WI38 (cell line): ENCODE results near the gene ZCCHC4.

Experiments
- H3K4me3 ChIP-seq: 2 replicates; pipeline ENCODE4 v1.5.1; 2011; ENCODE audit warnings: low read depth, mild to moderate bottlenecking, control low read depth, low read length
- TF ChIP-seq, protein P1 (sequence below): IDR thresholded peaks from 2 replicates; pipeline ENCODE4 v1.5.1; 2012; ENCODE audit warnings: low read depth, mild to moderate bottlenecking, control low read depth, low read length

The ZCCHC4 gene

DNA sequence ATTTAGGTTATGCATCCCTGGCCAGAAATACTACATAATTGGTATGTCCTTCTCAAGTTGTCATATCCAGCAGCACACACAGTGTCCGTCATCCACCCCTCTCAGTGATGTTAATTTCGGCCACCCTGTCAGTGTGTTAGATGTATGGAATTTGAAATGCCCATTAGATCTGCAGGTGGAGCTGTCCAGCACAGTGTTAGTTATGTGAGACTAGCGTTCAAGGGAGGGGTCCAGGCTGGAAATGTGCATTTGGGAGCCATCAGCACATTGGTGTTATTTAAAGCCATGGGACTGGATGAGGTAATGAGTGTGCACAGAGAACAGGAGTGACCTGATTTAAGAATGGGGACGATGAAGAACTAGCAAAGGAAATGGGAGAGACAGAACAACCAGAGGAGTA is 86.9 kb downstream of the ZCCHC4 start:
- TF ChIP-seq, protein P1, sequence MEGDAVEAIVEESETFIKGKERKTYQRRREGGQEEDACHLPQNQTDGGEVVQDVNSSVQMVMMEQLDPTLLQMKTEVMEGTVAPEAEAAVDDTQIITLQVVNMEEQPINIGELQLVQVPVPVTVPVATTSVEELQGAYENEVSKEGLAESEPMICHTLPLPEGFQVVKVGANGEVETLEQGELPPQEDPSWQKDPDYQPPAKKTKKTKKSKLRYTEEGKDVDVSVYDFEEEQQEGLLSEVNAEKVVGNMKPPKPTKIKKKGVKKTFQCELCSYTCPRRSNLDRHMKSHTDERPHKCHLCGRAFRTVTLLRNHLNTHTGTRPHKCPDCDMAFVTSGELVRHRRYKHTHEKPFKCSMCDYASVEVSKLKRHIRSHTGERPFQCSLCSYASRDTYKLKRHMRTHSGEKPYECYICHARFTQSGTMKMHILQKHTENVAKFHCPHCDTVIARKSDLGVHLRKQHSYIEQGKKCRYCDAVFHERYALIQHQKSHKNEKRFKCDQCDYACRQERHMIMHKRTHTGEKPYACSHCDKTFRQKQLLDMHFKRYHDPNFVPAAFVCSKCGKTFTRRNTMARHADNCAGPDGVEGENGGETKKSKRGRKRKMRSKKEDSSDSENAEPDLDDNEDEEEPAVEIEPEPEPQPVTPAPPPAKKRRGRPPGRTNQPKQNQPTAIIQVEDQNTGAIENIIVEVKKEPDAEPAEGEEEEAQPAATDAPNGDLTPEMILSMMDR: no peak

DNA sequence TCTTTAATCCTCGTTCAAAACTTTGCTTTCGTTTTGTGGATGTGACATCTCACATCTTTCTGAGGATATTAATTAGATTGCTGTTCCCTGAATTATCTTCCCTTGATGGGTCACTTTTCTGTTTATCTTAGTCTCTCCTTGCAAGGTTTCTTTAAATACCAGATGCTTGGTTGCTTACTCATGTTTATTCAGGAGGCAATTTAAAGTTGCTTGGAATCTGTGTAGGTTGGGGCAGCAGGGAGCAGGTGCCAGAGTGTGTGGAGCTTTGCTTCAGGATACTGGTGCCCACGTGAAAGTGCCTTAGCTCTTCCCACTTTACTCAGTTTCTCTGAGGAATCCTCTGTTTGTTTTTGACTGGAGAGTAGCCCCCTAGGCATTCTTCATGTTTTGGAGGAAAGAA is 88.5 kb downstream of the ZCCHC4 start:
- H3K4me3 ChIP-seq: no peak overlapping the region
- TF ChIP-seq, protein P1: no peak

More for the DNA sequence above, 86.9 kb downstream of the ZCCHC4 start:
- no peak overlapping the region for H3K4me3 ChIP-seq

DNA sequence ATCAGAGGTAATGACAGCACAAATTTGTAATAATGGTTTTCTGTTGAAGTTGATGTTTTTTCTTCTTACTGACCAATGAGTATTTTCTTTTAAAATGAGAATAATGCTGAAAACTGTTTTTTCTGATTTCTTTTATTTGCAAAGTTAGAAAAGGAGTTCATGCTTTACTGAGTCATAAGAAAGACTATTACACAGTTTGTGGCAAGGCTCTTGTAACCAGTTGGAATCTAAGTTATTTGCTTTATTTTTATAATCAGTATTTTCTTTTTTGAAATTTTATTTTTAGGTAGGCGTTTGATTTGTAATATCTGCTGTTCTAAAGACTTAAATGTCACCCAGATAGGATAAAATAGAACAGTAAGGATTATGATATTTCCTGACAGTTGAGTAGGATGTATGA is 89.9 kb downstream of the ZCCHC4 start:
- no peak overlapping the region for H3K4me3 ChIP-seq
- TF ChIP-seq, protein P1: no peak

DNA sequence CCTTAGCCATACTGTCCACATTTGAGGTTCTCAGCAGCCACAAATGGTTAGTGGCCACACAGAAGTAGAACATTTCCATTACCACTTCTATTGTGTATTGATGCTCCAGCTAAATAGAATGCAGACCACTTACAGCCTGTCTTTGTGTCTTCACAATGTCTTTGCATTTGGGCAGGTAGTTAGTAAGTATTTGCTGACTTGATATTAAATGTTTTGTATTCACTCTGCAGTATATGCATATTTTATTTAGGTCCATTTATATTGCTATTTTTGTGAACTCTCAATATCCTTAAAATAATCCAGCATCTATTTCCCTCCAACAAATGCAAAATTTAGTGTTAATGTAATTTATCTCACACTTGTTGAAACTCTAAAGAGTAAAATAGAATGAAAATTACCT is 91.1 kb downstream of the ZCCHC4 start:
- TF ChIP-seq, protein P1: no peak
- H3K4me3 ChIP-seq: no peak overlapping the region

DNA sequence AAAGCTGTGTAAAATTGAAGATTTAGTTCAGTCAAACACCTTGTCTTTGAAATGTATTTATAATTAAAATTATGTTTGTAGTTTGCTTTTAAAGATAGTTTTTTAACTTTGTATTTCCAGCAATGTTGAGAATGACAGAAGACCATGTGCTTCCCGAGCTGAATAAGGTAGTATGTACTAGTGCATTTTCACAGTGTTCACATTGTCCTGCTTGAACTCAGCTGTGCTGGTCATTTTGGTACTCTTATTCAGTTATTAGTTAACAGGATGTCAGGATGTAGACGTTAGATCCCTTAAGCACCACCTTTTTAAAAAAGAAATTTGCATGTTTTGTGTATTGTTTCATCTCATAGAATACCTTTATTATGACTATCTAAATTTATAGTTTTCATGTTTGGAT is 92.9 kb downstream of the ZCCHC4 start:
- TF ChIP-seq, protein P1: no peak
- H3K4me3 ChIP-seq: no peak overlapping the region

DNA sequence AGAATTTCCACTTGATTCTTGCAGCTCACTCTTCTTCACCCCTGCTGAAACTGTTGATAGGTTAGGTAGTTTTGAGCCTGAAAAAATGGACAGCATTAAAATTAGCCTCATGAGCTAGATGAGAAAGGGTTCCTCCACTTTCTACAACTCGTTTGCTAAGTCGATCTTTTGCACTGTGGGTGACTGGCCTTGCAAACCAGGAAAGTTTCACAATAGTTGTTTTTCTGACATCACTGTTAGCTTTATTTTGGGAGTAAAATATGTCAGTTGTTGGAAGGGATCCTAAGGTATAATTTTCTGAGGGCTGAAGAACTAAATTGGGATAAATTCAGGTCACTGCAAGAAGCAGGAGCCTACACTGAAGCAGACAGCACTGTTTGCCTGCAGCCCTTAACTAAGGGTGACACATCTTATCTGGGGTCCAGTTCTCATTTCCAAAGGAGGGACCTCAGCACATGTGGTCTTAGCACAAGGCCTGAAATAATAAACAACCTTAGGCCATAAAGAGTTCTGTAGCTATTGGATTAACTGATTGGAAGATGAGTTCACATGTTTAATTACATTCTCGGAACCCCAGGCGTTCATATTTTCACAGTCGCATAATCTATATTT is 93.6 kb downstream of the ZCCHC4 start:
- TF ChIP-seq, protein P1: no peak
- no peak overlapping the region for H3K4me3 ChIP-seq

DNA sequence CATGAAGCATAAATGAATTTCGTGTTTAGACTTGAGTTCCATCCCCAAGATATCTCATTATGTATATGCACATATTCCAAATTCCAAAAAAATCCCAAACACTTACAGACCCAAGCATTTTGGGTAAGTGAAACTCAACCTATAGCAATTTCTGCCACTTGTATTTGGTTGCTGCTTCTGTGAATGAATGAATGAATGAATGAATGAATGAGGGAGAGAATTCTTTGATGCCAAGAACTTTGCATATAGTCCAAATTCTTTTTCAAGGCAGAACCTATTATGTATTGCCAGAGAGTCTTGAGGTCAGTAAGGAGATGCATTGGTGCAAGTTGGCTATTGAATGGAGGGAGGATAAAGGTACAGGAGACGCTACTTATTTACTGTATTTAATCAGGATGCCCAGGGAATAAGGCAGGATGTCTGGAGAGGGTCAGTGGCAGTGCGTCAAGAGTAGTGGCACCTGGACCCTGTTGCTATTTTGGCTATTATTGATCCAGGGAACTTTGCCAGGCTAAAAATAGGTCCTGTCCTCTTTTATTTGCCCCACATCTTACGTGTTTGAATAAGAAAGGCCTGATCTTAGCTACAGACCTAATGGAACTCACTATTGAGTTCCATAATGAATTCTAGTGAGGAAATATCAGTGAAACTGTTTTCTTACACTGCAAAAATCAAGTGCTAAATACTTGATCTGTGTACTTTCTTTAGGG is 98.4 kb downstream of the ZCCHC4 start:
- TF ChIP-seq, protein P1: no peak
- H3K4me3 ChIP-seq: no peak overlapping the region
